GM19467 (cell line): ENCODE measurements around the gene CEP70.
"Not testable (repeated sequence)": the region's sequence is repeated elsewhere in the genome, so short reads cannot be mapped to it uniquely, and the experiment has no call there.

ENCODE experiments used
- ATAC-seq: cut with Tn5 transposase; IDR thresholded peaks from one replicate; pipeline ENCODE4 v1.9.1; 2021; ENCODE audit warnings: mild to moderate bottlenecking, moderate library complexity; ENCODE audit not compliant: unreplicated experiment

The CEP70 gene

GRCh38 chr3:138594150-138594934 lies at the start of gene CEP70:
CEP70 (minus strand) TSS chr3:138594260; CDS start chr3:138572927, 21,333 bp downstream.
- peak; percentile 81 for ATAC-seq

- no peak for ATAC-seq
Measured at GRCh38 chr3:138642927-138643253, 48.8 kb upstream of the CEP70 start.

GRCh38 chr3:138642226-138642926 lies 48.3 kb upstream of the CEP70 start:
- no peak for ATAC-seq

GRCh38 chr3:138640537-138640936 lies 46.5 kb upstream of the CEP70 start:
- ATAC-seq: no peak

GRCh38 chr3:138638641-138639040 lies 44.6 kb upstream of the CEP70 start:
- no peak for ATAC-seq

- no peak for ATAC-seq
Measured at GRCh38 chr3:138629526-138629925, 35.5 kb upstream of the CEP70 start.

- no peak for ATAC-seq
Measured at GRCh38 chr3:138625707-138626365, 31.8 kb upstream of the CEP70 start.

- no peak for ATAC-seq
Measured at GRCh38 chr3:138624518-138624917, 30.5 kb upstream of the CEP70 start.

- no peak for ATAC-seq
Measured at GRCh38 chr3:138620431-138620830, 26.4 kb upstream of the CEP70 start.

GRCh38 chr3:138615462-138615861 lies 21.4 kb upstream of the CEP70 start:
- no peak for ATAC-seq

- ATAC-seq: no peak
Measured at GRCh38 chr3:138609898-138610266, 15.8 kb upstream of the CEP70 start.

GRCh38 chr3:138608322-138609135 lies 14.5 kb upstream of the CEP70 start, which contains the start of gene FAIM:
FAIM (plus strand) TSS chr3:138608771; CDS start chr3:138619727, 10,956 bp downstream.
- ATAC-seq: peak; percentile 66

- not testable (repeated sequence) for ATAC-seq
Measured at GRCh38 chr3:138604106-138604595, 10.1 kb upstream of the CEP70 start.

- not testable (repeated sequence) for ATAC-seq
Measured at GRCh38 chr3:138601661-138602060, 7.6 kb upstream of the CEP70 start.

GRCh38 chr3:138600100-138600745 lies 6.2 kb upstream of the CEP70 start:
- no peak for ATAC-seq

GRCh38 chr3:138598534-138598933 lies 4.5 kb upstream of the CEP70 start:
- no peak for ATAC-seq

GRCh38 chr3:138597186-138597976 lies 3.3 kb upstream of the CEP70 start:
- ATAC-seq: not testable (repeated sequence)

- no peak for ATAC-seq
Measured at GRCh38 chr3:138594935-138595610, 1.0 kb upstream of the CEP70 start.
